ENCODE results near the gene NOL6. TPM values are rescaled to one million over a fixed set of nuclear protein-coding genes. Genes with fewer than 3 reads are reported as not detected.

Gene NOL6
- total RNA-seq, 1 experiment from 2014 or later, result 64.4 TPM

- Histone ChIP-seq H3K9ac (ENCODE audit: extremely low read depth, insufficient read length, low read length) (no peak overlapping the region), H4K20me1 (ENCODE audit: control insufficient read depth, insufficient read depth, insufficient read length) (no peaks in the 10 kb centered on the region), H4K5ac (ENCODE audit: insufficient read length, low read depth, low read length) (no peak overlapping the region), H3K4ac (ENCODE audit: low read depth, low read length) (no peak overlapping the region), H3K4me2 (ENCODE audit: insufficient read depth, insufficient read length, low read length) (no peak overlapping the region), H2AK5ac (ENCODE audit: insufficient read length, low read length) (no peak overlapping the region), H3K18ac (ENCODE audit: insufficient read length, low read depth, low read length) (no peak overlapping the region), H2BK5ac (ENCODE audit: insufficient read length, low read length) (no peak overlapping the region), H4K8ac (replicated peaks; ENCODE audit: insufficient read length, low read depth, low read length) (no peak overlapping the region), H3K27me3 (ENCODE audit: insufficient read depth, low read length) (no peaks in the 10 kb centered on the region), H3K9me3 (ENCODE audit: control insufficient read depth, low read depth, low read length) (no peaks in the 10 kb centered on the region), H4K91ac (ENCODE audit: insufficient read length, low read depth, low read length) (no peak overlapping the region), H3K27ac (ENCODE audit: insufficient read length, low read depth, low read length) (no peak overlapping the region), H2AFZ (ENCODE audit: low read length) (no peak overlapping the region), H3K14ac (ENCODE audit: insufficient read depth, low read length) (no peak overlapping the region), H3K4me1 (ENCODE audit: insufficient read depth, low read length) (no peaks in the 10 kb centered on the region), H3K56ac (ENCODE audit: insufficient read length, low read depth, low read length) (no peak overlapping the region), H2BK15ac (ENCODE audit: low read depth, low read length) (no peak overlapping the region), H2BK20ac (ENCODE audit: low read depth, low read length, poor library complexity, severe bottlenecking) (no peak overlapping the region), H3K23ac (ENCODE audit: insufficient read length, low read depth, low read length) (no peak overlapping the region), H3K23me2 (ENCODE audit: insufficient read length, low read depth, low read length, poor library complexity, severe bottlenecking) (no peaks in the 10 kb centered on the region), H2BK120ac (ENCODE audit: low read depth, low read length, poor library complexity, severe bottlenecking) (no peak overlapping the region), H3K79me2 (ENCODE audit: insufficient read depth, low read length) (no peaks in the 10 kb centered on the region), H3K79me1 (ENCODE audit: insufficient read depth, low read depth, low read length, poor library complexity, severe bottlenecking) (no peaks in the 10 kb centered on the region), H3T11ph (ENCODE audit: low read length) (no peak overlapping the region), H2BK12ac (ENCODE audit: insufficient read length, low read depth, low read length) (no peak overlapping the region)
- H3K4me1 Mint-ChIP-seq, result peaks cover 12 to 13% of the 10 kb centered on the region in 2 experiments
- TF ChIP-seq CTCF (conservative IDR thresholded peaks at IDR 0.05), result no peak
- peaks cover 7% of the 10 kb centered on the region for H3K27me3 Mint-ChIP-seq (ENCODE audit: low read depth)
- H3K9me3 Mint-ChIP-seq, result no peaks in the 10 kb centered on the region
- H3K4me3 Mint-ChIP-seq, result no peak overlapping the region
- H3K27ac Mint-ChIP-seq, result no peak overlapping the region
- no peaks in the 10 kb centered on the region for H3K36me3 Mint-ChIP-seq (ENCODE audit: insufficient read depth in 1 of 3, low read depth in 3 of 3)
- DNase-seq, result no peak
- WGBS (ENCODE audit: extremely low coverage, insufficient read length, low lambda C conversion rate), result no CpG with 5 or more reads among the region's 11 CpGs
Observed at GRCh38 chr9:33453999-33454660, 19.6 kb downstream of the NOL6 start.

Data from H9 (cell line).